Lower lobe of right lung (tissue), 2 donors: ENCODE data around the gene PLSCR1. TPM values are rescaled to one million over a fixed set of nuclear protein-coding genes. Genes with fewer than 3 reads are reported as not detected.

Experiments used
- ATAC-seq, 2 donors: fragments of 200-7000 bp; cut with Tn5 transposase; one replicate each; pipeline ENCODE4 v1.9.1; 2020 to 2022; ENCODE audit warnings: mild to moderate bottlenecking in 2 of 2, moderate library complexity in 2 of 2
- DNase-seq: peaks from one replicate; pipeline ENCODE4 v3.0.0-alpha.2; 2020
- H3K27ac ChIP-seq: fragments of 200-600 bp; one replicate; pipeline ENCODE4 v1.8.0; 2022
- H3K27me3 ChIP-seq: fragments of 200-600 bp; one replicate; pipeline ENCODE4 v1.8.0; 2022; ENCODE audit warnings: low read depth
- H3K36me3 ChIP-seq: fragments of 200-600 bp; one replicate; pipeline ENCODE4 v1.8.0; 2022; ENCODE audit warnings: mild to moderate bottlenecking
- H3K4me1 ChIP-seq: fragments of 200-600 bp; one replicate; pipeline ENCODE4 v1.8.0; 2022
- H3K4me3 ChIP-seq: fragments of 200-600 bp; one replicate; pipeline ENCODE4 v1.8.0; 2022; ENCODE audit warnings: mild to moderate bottlenecking
- H3K9me3 ChIP-seq: fragments of 200-600 bp; one replicate; pipeline ENCODE4 v1.8.0; 2022
- intact Hi-C: fragments of 100-400 bp; cut with DNase I; formaldehyde crosslinking; loops from one replicate; pipeline ENCODE4 v1.11.0; 2022
- total RNA-seq: library from RNA; stranded (reverse); fragmentation: NEBNext Ultra II Directional; extraction: Animal tissue kit (Norgen Biotek cat#: 25700); gene quantifications from one replicate; pipeline ENCODE4 v1.2.1, GENCODE V29; 2021
- TF ChIP-seq, protein P1 (sequence below): fragments of 200-600 bp; IDR thresholded peaks from one replicate; pipeline ENCODE4 v1.8.0; 2022; ENCODE audit warnings: antibody characterized with exemption, mild to moderate bottlenecking
- donor health status: DM: no; HTN: yes; CAD: no; lungs with severe emphysema.

PLSCR1 gene
- total RNA-seq, 1 donor from 2014 or later, result 194 TPM

DNA sequence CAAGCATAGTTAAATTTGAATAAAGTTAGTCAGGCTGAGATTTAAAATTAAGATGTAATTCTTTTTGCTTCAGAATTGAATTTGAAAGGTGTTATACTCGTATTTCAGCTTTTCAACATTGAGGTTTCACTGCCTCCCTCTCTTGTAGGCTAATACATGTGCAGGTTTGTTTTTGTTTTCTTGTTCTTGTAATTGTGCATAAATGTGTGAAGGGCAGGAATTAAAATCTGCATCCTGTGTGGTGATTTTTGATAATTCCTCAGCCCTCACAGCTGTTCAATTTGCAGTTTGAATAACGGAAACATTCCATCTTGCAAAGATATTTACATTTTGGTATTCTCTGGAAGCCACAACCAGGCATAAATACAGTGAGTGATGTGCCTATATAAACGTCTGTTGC is 24.9 kb upstream of the PLSCR1 start:
- Histone ChIP-seq H3K27ac (no peak overlapping the region), H3K9me3 (no peaks in the 10 kb centered on the region), H3K4me1 (no peaks in the 10 kb centered on the region), H3K36me3 (no peaks in the 10 kb centered on the region), H3K27me3 (no peaks in the 10 kb centered on the region), H3K4me3 (no peak overlapping the region)
- TF ChIP-seq, protein P1, sequence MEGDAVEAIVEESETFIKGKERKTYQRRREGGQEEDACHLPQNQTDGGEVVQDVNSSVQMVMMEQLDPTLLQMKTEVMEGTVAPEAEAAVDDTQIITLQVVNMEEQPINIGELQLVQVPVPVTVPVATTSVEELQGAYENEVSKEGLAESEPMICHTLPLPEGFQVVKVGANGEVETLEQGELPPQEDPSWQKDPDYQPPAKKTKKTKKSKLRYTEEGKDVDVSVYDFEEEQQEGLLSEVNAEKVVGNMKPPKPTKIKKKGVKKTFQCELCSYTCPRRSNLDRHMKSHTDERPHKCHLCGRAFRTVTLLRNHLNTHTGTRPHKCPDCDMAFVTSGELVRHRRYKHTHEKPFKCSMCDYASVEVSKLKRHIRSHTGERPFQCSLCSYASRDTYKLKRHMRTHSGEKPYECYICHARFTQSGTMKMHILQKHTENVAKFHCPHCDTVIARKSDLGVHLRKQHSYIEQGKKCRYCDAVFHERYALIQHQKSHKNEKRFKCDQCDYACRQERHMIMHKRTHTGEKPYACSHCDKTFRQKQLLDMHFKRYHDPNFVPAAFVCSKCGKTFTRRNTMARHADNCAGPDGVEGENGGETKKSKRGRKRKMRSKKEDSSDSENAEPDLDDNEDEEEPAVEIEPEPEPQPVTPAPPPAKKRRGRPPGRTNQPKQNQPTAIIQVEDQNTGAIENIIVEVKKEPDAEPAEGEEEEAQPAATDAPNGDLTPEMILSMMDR, result no peak
- DNase-seq (no peak), ATAC-seq (no peak)
- intact Hi-C loops, result no loop called here

DNA sequence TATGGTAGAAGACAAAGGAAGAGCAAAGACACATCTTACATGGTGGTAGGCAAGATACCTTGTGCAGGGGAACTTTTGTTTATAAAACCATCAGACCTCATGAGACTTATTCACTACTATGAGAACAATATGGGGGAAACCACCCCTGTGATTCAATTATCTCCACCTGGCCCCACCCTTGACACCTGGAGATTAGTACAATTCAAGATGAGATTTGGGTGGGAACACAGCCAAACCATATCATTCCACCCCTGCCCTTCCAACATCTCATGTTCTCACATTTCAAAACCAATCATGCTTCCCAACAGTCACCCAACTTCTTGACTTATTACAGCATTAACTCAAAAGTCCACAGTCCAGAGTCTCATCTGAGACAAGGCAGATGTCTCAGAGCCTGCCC is 21.7 kb upstream of the PLSCR1 start:
- TF ChIP-seq, protein P1, result no peak
- Histone ChIP-seq H3K36me3 (no peaks in the 10 kb centered on the region), H3K9me3 (no peaks in the 10 kb centered on the region), H3K27ac (no peak overlapping the region), H3K27me3 (no peaks in the 10 kb centered on the region), H3K4me1 (no peaks in the 10 kb centered on the region), H3K4me3 (no peak overlapping the region)
- DNase-seq (no peak), ATAC-seq (no peak)
- intact Hi-C loops, result no loop called here

DNA sequence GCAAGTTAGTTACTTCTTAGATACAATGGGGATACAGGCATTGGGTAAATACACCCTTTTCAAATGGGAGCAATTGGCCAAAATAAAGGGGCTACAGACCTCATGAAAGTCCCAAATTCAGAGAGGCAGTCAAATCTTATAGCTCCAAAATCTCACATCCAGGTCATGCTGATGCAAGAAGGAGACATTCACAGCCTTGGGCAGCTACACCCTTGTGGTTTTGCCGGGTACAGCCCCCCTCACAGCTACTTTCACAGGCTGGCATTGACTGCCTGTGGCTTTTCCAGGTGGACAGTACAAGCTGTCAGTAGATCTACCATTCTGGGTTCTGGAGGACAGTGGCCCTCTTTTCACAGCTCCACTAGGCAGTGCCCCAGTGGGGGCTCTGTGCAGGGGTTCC is 17.5 kb upstream of the PLSCR1 start:
- TF ChIP-seq, protein P1, result no peak
- Histone ChIP-seq H3K9me3 (no peaks in the 10 kb centered on the region), H3K36me3 (no peaks in the 10 kb centered on the region), H3K27me3 (no peaks in the 10 kb centered on the region), H3K4me3 (no peak overlapping the region), H3K4me1 (no peaks in the 10 kb centered on the region), H3K27ac (no peak overlapping the region)
- DNase-seq (no peak), ATAC-seq (no peak)
- intact Hi-C loops, result no loop called here

DNA sequence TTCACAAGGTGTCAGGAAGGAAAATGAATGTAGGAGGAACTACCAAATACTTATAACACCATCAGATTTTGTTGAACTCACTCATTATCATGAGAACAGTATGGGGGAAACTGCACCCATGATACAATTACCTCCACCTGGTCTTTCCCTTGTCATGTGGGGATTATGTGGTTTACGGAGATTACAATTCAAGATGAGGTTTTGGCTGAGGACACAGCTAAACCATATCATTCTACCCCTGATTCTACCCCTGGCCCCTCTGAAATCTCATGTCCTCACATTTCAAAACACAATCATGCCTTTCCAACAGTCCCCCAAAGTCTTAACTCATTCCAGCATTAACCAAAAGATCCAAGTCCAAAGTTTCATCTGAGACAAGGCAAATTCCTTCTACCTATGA is 17.1 kb upstream of the PLSCR1 start:
- H3K9me3 ChIP-seq, result no peaks in the 10 kb centered on the region
- H3K4me1 ChIP-seq, result no peaks in the 10 kb centered on the region
- no peaks in the 10 kb centered on the region for H3K36me3 ChIP-seq
- intact Hi-C loops, result no loop called here
- H3K4me3 ChIP-seq, result no peak overlapping the region
- no peak overlapping the region for H3K27ac ChIP-seq
- ATAC-seq (no peak), DNase-seq (no peak)
- no peaks in the 10 kb centered on the region for H3K27me3 ChIP-seq
- TF ChIP-seq, protein P1, result no peak

DNA sequence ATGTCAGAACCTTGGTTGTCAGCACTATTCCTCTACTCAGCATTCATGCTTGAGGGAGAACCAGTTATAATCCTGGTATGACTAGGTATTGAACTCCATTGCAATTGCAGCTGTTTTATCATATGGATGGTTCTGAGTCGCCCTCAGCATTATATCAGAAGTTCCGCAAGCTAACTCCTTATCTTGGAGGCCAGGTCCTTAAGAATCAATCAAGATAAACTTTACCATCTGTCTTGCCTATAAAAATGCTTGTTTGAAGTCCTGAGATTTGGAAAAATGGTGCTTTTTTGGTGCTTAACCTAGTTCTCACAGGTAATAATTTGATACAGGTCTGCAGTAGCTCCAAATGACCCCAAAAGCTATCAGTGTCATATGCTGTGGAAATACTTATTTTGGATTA is 16.3 kb upstream of the PLSCR1 start:
- Histone ChIP-seq H3K27me3 (no peaks in the 10 kb centered on the region), H3K4me1 (no peaks in the 10 kb centered on the region), H3K27ac (no peak overlapping the region), H3K9me3 (no peaks in the 10 kb centered on the region), H3K4me3 (no peak overlapping the region), H3K36me3 (no peaks in the 10 kb centered on the region)
- TF ChIP-seq, protein P1, result no peak
- no peak for ATAC-seq
- intact Hi-C loops, result no loop called here
- DNase-seq, result no peak

DNA sequence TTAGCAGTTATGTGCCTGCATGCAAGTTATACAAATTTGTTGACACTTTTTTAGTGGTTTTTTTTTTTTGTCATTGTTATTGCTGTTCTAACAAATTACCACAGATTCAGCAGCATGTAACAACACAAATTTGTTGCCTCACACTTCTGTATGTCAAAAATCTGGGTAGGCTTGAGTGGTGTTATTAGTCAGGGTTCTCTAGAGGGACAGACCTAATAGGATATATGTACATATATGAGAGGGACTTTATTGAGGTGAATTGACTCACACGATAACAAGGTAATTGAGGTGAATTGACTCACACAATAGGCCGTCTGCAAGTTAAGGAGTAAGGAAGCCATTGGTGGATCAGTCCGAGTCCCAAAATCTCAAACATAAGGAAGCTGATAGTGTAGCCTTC is 15.0 kb upstream of the PLSCR1 start:
- no peak overlapping the region for H3K4me3 ChIP-seq
- no peaks in the 10 kb centered on the region for H3K4me1 ChIP-seq
- no peaks in the 10 kb centered on the region for H3K27me3 ChIP-seq
- intact Hi-C loops, result no loop called here
- H3K27ac ChIP-seq, result no peak overlapping the region
- no peak for DNase-seq
- H3K9me3 ChIP-seq, result no peaks in the 10 kb centered on the region
- TF ChIP-seq, protein P1, result no peak
- ATAC-seq, result no peak
- no peaks in the 10 kb centered on the region for H3K36me3 ChIP-seq
